OCI-LY1 (cell line): ENCODE results near the gene IL16.

ENCODE experiments used
- EZH2 ChIP-seq: fragments of 200-600 bp; sonication (generic), shearing (Covaris generic); IDR thresholded peaks from 2 replicates; pipeline ENCODE4 v1.8.0; 2017; ENCODE audit warnings: borderline replicate concordance, mixed run types, mild to moderate bottlenecking, antibody characterized with exemption, low read length, moderate library complexity, mixed read lengths
- TF ChIP-seq, protein P1 (sequence below): fragments of 200-600 bp; sonication (generic), shearing (Covaris generic); IDR thresholded peaks from 2 replicates; pipeline ENCODE4 v1.5.1; 2017; ENCODE audit warnings: mild to moderate bottlenecking, antibody characterized with exemption, low read length, moderate library complexity, mixed read lengths

DNA sequence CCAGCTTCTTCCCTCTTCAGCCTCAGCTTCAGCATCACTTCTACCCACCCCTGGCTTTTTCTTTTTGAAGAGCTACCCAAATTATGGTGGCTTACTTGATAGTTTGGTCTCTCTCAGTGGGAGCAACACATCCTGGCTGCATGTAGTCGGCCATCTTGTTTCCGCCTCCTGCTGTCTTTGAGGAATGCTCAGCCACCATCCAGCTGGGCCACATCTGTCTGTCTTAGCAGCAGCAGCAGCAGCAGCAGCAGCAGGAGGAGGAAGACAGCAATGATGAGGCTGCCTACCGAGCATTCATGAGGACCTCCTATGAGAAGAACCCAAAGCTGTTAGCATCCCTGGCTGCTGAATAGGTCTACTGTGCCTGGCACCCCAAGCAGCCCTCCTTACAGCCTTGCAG is 19.7 kb downstream of the IL16 start:
- TF ChIP-seq, protein P1, sequence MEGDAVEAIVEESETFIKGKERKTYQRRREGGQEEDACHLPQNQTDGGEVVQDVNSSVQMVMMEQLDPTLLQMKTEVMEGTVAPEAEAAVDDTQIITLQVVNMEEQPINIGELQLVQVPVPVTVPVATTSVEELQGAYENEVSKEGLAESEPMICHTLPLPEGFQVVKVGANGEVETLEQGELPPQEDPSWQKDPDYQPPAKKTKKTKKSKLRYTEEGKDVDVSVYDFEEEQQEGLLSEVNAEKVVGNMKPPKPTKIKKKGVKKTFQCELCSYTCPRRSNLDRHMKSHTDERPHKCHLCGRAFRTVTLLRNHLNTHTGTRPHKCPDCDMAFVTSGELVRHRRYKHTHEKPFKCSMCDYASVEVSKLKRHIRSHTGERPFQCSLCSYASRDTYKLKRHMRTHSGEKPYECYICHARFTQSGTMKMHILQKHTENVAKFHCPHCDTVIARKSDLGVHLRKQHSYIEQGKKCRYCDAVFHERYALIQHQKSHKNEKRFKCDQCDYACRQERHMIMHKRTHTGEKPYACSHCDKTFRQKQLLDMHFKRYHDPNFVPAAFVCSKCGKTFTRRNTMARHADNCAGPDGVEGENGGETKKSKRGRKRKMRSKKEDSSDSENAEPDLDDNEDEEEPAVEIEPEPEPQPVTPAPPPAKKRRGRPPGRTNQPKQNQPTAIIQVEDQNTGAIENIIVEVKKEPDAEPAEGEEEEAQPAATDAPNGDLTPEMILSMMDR = no peak
- no peak for TF ChIP-seq EZH2
